ENCODE data around the gene EEF2KMT. TPM values are rescaled to one million over a fixed set of nuclear protein-coding genes. Genes with fewer than 3 reads are reported as not detected.
"Not testable (repeated sequence)": the region's sequence is repeated elsewhere in the genome, so short reads cannot be mapped to it uniquely, and the experiment has no call there.

Gene EEF2KMT, protein sequence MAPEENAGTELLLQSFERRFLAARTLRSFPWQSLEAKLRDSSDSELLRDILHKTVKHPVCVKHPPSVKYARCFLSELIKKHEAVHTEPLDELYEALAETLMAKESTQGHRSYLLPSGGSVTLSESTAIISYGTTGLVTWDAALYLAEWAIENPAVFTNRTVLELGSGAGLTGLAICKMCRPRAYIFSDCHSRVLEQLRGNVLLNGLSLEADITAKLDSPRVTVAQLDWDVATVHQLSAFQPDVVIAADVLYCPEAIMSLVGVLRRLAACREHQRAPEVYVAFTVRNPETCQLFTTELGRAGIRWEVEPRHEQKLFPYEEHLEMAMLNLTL
- total RNA-seq (2014; rRNA removed; shearing (Covaris generic)): 16.9 and 22.2 TPM in 2 replicates

DNA sequence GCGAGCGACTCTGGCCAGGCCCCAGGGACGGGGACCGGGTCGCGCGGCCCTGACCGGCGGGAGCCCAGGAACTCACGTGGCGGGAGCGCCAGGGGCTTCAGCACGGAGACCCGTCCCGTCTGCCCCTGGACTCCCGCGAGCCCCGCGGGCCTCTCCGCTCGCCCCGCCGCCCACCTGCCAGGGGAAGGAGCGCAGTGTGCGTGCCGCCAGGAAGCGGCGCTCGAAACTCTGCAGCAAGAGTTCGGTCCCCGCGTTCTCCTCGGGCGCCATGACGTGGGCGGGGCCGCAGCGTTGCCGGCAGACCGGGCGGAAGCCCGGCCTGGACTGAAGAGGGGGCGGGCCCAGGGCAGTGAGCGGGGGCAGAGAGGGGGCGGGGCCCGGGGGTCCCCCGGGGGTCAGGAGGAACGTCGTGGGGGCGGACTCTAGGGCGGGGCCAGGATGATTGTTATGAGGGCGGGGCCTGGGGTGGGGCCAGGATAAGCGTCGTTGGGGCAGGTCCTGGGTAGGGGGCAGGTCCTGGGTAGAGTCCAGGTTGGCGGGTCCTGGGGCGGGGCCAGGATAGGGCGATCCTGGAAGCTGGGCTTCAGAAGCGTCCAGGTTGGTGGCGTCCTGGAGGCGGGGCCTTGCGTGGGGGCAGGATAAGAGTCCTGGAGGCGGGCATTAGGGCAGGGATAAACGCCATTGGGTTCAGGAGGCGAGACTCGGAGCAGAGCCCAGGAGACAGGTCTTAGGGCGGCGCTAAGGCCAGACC, at the start of gene EEF2KMT:
Gene EEF2KMT, minus strand, starts transcription at position 326 of the 751 bp plus-strand sequence. Its CDS starts 56 bp downstream, at position 270.
- DNase-seq (ENCODE audit: low spot score): peak; percentile 99

DNA sequence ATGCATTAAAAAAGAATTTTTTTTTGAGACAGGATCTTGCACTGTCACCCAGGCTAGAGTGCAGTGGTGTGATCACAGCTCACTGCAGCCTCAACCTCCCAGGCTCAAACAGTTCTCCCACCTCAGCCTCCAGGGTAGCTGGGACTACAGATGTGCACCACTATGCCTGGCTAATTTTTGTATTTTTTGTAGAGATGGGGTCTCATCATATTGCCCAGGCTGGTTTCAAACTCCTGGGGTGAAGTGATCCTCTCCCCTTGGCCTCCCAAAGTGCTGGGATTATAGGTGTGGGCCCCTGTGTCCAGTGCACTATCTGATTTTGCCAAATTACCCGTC, 47.0 kb upstream of the EEF2KMT start:
- not testable (repeated sequence) for DNase-seq (ENCODE audit: low spot score)

DNA sequence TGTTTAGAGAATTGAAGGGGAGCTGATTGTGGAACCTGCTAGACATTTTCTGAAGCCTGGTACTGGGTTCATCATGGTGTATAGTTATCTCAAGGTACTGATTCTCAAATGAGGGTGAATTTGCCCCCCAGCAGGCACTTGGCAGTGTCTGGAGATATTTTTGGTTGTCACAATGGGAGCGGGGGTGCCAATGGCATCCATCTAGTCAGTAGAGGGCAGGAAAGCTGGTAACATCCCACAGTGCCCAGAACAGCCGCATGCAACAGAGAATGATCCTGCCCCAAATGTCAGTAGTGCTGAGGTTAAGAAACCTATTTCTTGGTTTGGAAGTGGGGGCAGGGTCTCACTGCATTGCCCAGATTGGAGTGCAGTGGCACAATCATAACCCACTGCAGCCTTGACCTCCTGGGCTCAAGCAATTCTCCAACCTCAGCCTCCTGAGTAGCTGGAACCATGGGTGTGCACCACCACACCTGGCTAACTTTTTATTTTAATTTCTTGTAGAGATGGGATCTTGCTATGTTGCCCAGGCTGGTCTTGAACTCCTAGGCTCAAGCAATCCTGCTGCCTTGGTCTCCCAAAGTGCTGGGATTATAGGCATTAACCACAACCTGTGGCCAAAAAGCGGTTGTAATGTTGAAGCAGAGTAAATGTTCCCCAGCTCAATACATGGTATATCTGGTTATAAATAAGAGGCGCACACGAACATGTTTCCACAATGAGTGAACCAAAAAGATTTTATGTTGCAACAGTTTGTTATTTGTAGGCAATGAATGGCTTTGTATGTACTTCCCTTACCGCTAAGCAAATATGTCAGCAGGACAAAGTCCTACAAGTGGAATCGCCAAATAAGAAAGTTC, 46.4 kb upstream of the EEF2KMT start:
- no peak for DNase-seq (ENCODE audit: low spot score)

DNA sequence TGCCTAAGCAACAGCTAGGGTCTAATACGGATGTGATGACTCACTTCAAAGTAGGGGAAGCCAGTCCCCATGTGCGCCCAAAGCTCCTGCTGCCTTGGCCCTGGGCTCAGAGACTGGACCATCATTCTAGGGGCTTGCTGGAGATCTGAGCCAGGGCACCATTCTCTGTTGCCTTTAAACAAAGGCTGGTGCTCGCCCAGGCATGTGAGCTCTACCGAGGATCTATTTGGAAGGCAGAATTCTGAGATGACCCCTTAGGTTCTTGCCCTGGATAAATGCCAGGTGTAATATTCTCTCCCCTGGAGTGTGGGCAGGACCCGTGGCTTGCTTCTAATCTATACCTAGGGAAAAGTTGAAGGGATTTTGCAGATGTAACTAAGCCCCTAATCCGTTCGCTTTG, 42.6 kb upstream of the EEF2KMT start:
- not testable (repeated sequence) for DNase-seq (ENCODE audit: low spot score)

DNA sequence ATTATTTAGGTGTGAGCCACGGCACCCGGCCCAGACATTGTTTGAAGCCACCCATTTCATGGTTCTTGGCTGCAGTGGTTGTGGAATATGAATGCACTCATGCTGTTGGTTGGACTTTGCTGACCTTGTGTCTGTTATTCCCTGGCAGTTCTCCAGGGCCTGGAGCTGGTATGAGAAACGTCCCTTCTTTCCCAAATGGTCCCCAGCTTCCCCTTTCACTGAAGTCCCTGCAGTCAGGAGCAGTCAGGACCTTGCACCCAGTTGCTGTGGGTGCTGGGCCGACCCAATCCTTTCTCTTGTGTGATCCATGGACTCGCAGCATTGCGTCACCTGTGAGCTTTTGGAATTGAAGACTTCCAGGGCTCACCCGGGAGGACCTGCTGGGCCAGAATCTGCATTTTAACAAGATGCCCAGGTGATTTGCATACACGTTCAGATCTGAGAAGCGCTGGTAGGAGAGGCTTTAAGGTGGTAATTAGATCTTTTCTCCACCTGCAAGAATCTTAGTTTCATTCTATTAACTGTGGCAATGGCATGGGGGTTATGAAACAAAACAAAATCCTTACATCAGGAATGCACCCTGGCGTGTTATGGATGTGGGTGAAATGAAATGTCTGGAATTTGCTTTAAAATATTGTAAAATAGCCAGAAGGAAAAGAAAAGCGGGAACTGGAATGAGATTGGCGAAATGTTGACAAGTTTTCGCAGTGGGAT, 37.3 kb upstream of the EEF2KMT start:
- not testable (repeated sequence) for DNase-seq (ENCODE audit: low spot score)

DNA sequence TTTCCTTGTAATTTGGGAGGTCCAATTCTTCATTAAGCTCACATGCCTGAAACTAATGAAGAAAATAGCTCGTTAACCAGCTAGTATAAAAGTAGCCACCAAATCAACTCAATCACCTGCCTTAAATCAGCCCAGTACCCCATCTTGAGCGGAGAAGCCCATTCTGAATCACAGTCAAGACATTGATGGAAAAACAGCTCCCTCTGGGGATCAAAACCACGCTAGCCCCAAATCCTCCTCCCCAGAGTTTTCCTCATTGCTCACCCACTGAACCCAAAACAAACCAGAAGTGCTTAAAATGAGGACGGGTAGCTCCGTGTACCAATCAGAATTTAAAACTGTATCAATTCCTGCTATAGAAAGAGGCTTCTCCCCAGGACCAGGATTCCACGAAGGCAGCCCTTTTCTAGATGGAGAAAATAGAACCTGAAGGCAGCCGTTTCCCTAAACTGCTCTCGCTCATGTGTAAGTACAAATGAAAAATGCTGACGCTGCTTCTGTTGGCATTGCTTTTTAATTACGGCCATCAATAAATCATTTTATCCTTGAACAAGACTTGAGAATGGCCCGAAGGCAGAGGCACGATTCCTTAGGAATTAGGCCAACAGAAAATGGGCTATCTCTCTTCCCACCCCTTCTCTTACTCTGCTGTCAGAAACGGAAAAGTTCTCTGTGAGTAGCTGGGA, 35.5 kb upstream of the EEF2KMT start:
- DNase-seq (ENCODE audit: low spot score): not testable (repeated sequence)

DNA sequence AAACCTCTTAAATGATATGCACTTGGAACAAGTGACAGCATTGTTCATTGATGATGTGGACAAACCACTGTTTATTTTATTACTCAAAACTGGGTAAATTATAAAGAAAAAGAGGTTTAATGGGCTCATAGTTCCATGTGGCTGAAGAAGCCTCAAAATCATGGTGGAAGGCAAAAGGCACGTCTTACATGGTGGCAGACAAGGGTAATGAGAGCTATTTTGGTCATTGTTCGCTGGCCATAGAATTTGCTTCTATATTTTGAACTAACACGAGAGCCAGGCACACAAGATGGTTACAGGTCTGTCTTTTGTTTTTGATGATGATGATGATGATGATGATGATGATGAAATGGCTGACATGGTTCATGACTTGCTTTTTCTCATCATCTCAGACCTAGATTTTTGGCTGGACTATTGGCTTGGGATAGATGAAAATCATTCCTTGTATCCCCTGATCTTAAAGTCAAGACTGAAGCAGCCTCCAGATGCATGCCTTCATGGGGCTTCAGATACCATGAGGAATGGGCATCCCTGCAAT, 33.9 kb upstream of the EEF2KMT start:
- not testable (repeated sequence) for DNase-seq (ENCODE audit: low spot score)

DNA sequence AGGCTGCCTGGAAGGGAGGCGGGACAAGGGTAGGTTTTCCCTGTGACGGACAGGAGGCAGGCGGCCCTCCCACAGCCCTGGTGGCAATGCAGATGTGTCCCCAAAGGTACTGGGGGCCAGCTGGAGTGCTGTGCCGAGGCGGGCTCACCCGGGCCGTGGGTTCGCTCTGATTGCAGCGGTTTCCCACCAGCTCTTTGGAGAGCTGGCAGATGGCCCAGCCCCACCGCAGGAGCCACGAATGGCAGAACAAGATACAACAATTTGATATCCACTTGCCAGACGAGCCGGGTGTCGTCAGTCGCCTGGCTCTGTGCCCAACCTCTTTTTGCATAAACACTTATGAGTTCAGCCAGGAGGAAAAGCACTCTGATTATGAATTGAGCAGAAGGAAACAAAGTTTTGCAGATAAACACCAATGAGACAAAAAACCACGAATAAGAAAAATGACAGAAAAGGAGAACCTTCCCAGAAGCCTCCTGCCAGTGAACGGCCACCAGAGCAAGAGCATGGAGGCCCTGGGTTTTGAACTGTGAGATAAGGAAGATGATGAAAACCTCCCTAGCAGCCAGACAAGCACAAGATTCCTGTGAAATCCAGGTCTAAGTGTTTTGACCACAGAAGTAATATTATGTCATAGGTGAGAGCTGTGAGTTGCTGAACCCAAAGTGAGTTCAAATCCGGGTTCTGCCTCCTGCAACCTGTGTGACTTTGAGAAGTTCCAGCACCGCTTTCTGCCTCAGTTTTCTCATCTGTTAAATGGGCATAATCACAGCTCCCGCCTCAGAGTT, 19.9 kb upstream of the EEF2KMT start:
- not testable (repeated sequence) for DNase-seq (ENCODE audit: low spot score)

DNA sequence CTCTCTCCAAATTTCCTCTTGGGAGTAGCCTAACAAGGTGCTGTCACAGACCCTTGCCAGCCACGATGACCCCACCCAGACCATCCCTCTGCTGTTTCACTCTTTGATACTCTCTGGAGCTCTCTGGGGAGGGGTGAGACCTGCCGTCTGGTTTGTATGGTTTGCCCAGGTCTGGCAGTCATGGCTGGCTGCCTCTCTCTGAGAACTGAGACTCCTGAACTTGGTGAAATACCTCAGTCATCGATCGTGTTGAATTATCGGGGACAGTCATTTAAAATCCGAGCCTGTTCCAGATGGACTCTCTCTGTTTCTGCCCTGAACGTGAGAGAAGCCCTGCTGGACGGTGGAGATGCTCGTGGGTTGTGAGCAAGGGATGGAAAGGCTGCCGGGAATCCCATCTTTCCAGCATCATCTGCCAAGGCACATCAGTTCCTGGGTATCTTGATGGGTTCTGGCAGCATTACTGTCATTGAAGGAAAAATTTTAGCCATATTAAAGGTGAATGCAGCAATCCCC, 19.2 kb upstream of the EEF2KMT start:
- not testable (repeated sequence) for DNase-seq (ENCODE audit: low spot score)

DNA sequence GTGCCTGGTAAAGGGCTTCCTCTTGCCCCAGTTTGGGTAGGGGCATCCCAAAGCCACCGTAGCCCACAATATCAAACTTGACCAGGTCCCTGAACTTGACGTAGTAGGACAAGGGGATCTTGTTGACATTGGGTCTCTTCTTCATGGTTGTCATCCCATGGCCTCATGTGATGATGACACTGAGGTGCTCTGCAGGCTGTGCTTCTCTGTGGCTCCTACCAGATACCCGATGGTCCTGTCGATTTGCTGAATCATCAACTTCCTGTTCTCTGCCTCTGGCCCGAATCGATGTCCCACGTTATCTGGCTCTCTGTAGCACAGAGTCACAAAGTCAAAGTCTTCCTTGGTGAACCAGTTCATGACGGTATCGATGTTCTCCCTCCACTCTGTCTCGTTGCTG, 13.3 kb upstream of the EEF2KMT start:
- not testable (repeated sequence) for DNase-seq (ENCODE audit: low spot score)

DNA sequence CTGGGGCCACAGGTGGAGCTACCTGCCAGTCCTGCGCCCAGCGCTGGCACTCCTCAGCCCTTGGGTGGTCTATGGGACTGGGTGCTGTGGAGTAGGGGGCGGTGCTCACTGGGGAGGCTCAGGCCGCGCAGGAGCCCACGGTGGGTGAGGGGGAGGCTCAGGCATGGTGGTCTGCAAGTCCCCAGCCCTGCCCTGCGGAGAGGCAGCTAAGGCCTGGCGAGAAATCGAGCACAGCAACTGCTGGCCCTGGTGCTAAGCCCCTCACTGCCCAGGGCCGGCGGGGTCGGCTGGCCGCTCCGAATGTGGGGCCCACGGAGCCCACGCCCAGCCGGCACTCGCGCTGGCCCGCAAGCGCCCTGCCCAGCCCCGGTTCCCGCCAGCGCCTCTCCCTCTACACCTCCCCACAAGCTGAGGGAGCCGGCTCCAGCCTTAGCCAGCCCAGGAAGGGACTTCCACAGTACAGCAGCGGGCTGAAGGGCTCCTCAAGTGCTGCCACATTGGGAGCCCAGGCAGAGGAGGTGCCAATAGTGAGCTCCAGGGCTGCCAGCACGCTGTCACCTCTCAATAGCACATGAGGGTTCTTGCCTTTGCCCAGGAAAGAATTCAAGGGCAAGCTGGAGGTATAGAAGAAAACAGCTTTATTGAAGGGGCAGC, 11.0 kb upstream of the EEF2KMT start:
- DNase-seq (ENCODE audit: low spot score): no peak

DNA sequence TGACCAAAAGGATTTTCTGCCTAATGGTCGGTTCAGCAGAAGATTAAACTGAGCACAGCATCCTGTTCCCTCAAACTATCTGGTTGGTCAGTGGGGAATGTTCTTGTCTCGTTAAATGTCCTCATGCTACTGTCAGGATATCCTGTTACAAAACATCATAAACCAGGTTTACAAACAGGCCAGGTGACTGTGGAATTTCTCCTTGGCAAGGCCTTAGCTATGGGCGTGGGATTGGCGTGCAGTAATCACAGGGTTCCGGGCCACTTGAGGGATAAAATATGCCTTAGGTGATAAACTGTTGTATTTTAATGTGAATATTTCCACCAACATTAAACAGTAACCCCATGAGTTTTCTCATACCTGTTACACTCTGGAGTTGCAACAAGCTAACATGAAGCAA, 7.4 kb upstream of the EEF2KMT start:
- not testable (repeated sequence) for DNase-seq (ENCODE audit: low spot score)

DNA sequence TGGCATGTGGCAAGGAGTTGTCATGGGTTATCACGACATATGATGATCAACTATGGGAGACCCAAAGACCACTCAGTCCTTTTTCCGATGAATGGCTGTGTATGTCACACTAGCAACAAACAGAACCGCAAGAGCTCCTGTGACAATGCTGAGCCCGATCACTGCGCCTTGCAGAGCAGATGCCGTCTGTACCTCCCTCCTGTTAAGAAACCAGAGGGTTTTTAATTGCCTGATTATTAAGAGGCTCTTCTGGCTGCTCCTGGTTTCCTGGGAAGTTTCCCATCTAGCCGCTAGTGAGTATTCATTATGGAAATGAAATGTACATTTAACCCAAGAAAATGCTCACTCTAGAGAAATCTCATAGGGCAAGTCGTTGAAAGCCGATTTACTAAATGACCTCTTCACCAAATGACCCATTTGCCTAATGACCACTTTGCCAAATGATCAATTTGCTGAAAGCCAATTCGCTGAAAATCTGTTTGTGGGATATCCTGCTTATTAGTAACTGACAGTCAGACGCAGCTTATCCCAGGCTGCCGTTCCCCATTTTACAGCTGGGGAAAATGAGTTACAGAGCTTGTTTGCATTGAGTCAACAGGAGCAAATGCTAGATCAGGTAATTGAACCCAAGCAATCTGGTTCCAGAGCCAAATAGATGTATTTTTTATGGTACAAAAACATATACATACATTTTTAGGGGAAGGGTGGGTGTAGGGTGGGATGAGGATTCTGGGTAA, 5.9 kb upstream of the EEF2KMT start:
- not testable (repeated sequence) for DNase-seq (ENCODE audit: low spot score)

DNA sequence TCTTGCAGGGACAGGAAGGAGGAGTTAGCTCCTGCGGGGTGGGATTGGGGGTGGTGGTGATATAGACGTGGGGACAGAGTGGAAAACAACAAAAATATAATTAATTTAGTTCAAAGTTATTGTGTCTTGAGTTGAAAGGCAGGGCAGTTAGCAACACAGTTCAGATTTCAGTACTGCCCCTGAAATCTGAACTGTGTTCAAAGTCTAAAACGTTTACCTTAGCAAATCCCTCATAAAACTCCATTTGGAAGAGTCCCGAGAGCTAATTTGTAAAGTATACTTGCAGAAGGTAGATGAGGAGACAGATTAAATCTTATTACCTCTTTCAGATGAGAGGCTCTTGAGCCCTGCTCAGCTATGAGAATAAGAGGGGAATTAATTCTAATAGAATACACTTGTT, 1.6 kb upstream of the EEF2KMT start:
- DNase-seq (ENCODE audit: low spot score): not testable (repeated sequence)

DNA sequence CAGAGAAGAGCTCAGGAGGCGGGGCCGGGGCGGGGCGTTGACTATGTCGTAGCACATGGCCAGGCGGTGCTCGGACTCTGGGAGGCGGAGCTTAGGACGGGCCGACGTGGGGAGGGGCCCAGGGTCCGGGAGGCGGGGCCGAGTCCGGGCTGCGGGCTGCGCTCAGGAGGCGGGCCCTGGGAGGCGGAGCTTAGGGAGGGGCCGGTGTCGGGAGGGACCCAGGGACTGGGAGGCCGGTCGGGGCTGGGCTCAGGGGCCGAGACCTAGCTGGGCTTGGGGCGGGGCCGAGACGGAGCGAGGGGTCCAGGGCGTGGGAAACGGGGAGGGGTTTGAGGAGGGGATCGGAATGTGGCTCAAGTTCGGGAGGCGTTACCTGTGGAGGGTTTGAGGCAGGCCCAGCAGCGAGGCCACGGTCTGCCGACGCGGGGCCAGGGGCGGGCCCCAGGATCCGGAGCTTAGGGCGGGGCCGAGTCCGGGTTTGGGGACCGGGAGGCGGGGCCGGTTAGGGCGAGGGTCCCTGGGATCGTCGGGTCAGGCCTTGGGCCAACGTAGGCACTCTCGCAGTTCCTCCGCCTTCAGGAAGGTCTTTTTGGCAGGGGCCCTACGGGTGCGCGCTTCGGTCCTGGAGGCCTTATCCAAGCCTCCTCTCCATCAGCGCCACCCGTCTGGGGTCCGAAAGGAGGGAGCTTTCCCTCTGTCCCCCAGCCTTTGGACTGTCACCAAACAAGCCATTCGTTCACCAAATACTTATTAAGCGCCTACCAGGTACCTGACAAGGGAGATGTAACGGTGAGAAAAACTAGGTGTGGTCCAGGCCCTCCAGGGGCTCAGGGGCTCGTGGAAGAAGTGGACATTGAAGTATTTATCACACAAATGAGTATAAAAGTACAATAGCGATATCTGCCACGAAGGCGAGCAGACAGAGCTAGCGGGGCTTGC, 895 bp upstream of the EEF2KMT start:
- DNase-seq (ENCODE audit: low spot score): peak; percentile 38

DNA sequence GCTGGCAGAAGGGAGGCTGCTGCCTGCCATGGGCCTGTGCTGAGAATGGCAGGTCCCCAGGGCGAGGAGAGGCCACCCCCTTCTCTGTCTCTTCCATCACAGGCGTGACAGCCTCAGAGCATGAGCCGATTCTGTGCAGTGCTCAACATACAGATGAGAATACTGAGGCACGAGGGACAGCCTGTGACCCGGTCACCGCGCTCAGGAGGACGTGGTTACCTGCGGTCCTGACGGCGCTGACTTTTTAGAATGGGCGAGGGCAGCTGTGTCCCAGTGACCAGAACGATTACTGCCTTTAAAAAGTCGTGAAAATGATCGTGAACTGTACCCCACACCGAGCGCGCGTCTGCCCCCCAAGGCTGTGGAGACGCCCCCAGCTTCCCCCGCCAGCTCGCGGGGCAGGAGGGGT, 530 bp downstream of the EEF2KMT start:
- peak; percentile 7 for DNase-seq (ENCODE audit: low spot score)

DNA sequence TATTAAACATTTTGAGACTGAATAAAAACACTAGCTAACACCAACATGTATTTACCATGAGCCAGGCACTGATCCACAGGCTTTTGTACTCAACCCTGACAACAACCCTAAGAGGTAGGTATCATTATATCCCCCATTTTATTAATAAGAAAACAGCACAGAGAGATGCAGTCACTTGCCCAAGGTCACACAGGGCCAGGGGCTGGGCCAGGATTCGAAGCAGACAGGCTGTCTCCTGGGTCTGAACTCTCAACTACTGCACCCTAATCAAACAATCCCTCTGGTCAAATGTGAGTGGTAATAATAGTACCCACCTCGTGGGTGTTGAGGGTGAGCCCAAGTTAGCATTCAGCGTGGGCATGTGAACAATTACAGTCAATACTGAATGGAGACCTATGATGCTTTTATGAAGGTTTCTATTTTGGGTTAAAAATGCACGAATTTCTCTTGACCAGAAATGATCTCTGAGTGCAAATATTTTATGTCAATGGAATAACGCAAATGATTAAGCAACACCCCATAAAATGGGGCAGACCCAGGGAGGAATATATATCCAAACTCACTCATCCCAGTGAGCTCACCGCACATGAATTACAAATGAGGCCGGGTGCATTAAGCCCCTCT, 1.0 kb downstream of the EEF2KMT start:
- not testable (repeated sequence) for DNase-seq (ENCODE audit: low spot score)

All from A172 (cell line).